HEK293 (cell line): ENCODE data around the gene MTX1.

ENCODE experiments used
- CTCF ChIA-PET: fragments of 350-600 bp; formaldehyde crosslinking; extraction: SDS; loops from one replicate; lab custom pipeline; 2021; ENCODE audit warnings: antibody characterized with exemption; lab: Yijun Ruan, JAX
- POLR2A ChIA-PET: fragments of 300-600 bp; formaldehyde crosslinking; extraction: SDS; loops from one replicate; lab custom pipeline; 2020; ENCODE audit warnings: antibody characterized with exemption, inconsistent platforms; lab: Yijun Ruan, JAX
- H3K27ac ChIP-seq: fragments of 200-500 bp; sonication (Bioruptor generic); 2 replicates; pipeline ENCODE4 v1.5.1; 2014; ENCODE audit warnings: low read depth, low read length, control low read depth, inconsistent platforms; ENCODE audit errors: extremely low read depth
- H3K36me3 ChIP-seq, 2 experiments: fragments of 200-500 bp in 1 of 2; sonication (Bioruptor generic) in 1 of 2; 1 replicate in 1 of 2; 2 replicates in 1 of 2; pipeline ENCODE4 v1.5.1; 2014 to 2017; ENCODE audit warnings: inconsistent platforms in 2 of 2, low read length in 2 of 2; ENCODE audit not compliant: control insufficient read depth in 2 of 2, insufficient read depth in 1 of 2
- H3K4me1 ChIP-seq: fragments of 200-500 bp; sonication (Bioruptor generic); 2 replicates; pipeline ENCODE4 v1.5.1; 2014; ENCODE audit warnings: mild to moderate bottlenecking, low read length, inconsistent platforms; ENCODE audit not compliant: control insufficient read depth, insufficient read depth
- H3K4me3 ChIP-seq: 2 replicates; pipeline ENCODE4 v1.5.1; 2011; ENCODE audit warnings: low read depth, mild to moderate bottlenecking, control low read depth, low read length, moderate library complexity
- H3K9me3 ChIP-seq: fragments of 200-500 bp; sonication (Bioruptor generic); 2 replicates; pipeline ENCODE4 v1.5.1; 2014; ENCODE audit warnings: low read depth, low read length, inconsistent platforms; ENCODE audit not compliant: control insufficient read depth, insufficient read depth
- GLIS2 ChIP-seq: fragments of 450-650 bp; formaldehyde crosslinking; IDR thresholded peaks from 2 replicates; pipeline ENCODE4 v1.5.1; 2016; ENCODE audit warnings: missing biosample characterization, missing genetic modification characterization
- IKZF3 ChIP-seq: fragments of 450-650 bp; IDR thresholded peaks from 2 replicates; pipeline ENCODE4 v1.5.0; 2018; ENCODE audit warnings: missing biosample characterization, mild to moderate bottlenecking, missing genetic modification characterization, moderate library complexity
- KLF10 ChIP-seq: fragments of 450-650 bp; IDR thresholded peaks from 2 replicates; pipeline ENCODE4 v1.5.1; 2018; ENCODE audit warnings: missing biosample characterization, mild to moderate bottlenecking, missing genetic modification characterization
- WT1 ChIP-seq: fragments of 450-650 bp; formaldehyde crosslinking; IDR thresholded peaks from 2 replicates; pipeline ENCODE4 v1.5.1; 2016; ENCODE audit warnings: missing biosample characterization, missing genetic modification characterization
- ZFP3 ChIP-seq: fragments of 450-650 bp; formaldehyde crosslinking; IDR thresholded peaks from 2 replicates; pipeline ENCODE4 v1.5.1; 2016; ENCODE audit warnings: low read depth, missing biosample characterization, missing genetic modification characterization
- ZIC2 ChIP-seq: fragments of 450-650 bp; formaldehyde crosslinking; IDR thresholded peaks from 2 replicates; pipeline ENCODE4 v1.5.1; 2016; ENCODE audit warnings: missing biosample characterization, missing genetic modification characterization
- ZNF174 ChIP-seq: fragments of 450-650 bp; formaldehyde crosslinking; IDR thresholded peaks from 2 replicates; pipeline ENCODE4 v1.5.0; 2017; ENCODE audit warnings: missing biosample characterization, mild to moderate bottlenecking, missing genetic modification characterization
- ZNF488 ChIP-seq: fragments of 450-650 bp; formaldehyde crosslinking; IDR thresholded peaks from 2 replicates; pipeline ENCODE4 v1.5.1; 2016; ENCODE audit warnings: missing biosample characterization, missing genetic modification characterization
- ZNF610 ChIP-seq: fragments of 450-650 bp; formaldehyde crosslinking; IDR thresholded peaks from 2 replicates; pipeline ENCODE4 v1.5.1; 2016; ENCODE audit warnings: missing biosample characterization, missing genetic modification characterization, borderline replicate concordance
- ZNF701 ChIP-seq: fragments of 450-650 bp; formaldehyde crosslinking; IDR thresholded peaks from 2 replicates; pipeline ENCODE4 v1.5.1; 2016; ENCODE audit warnings: missing biosample characterization, missing genetic modification characterization
- TF ChIP-seq, protein P1 (sequence below): fragments of 450-650 bp; formaldehyde crosslinking; IDR thresholded peaks from 2 replicates; pipeline ENCODE4 v1.5.1; 2016; ENCODE audit warnings: missing biosample characterization, missing genetic modification characterization
- TF ChIP-seq, protein P2 (sequence below): fragments of 450-650 bp; formaldehyde crosslinking; conservative IDR thresholded peaks from 2 replicates; pipeline ENCODE4 v1.5.1; 2016; ENCODE audit warnings: low read depth, missing biosample characterization, missing genetic modification characterization
- TF ChIP-seq, protein P3 (sequence below): IDR thresholded peaks from 2 replicates; pipeline ENCODE4 v1.6.1; 2011; ENCODE audit warnings: mild to moderate bottlenecking, low read depth, low read length, borderline replicate concordance
- TF ChIP-seq, protein P4 (sequence below): fragments of 450-650 bp; formaldehyde crosslinking; IDR thresholded peaks from 2 replicates; pipeline ENCODE4 v1.5.1; 2016; ENCODE audit warnings: missing biosample characterization, missing genetic modification characterization

Gene MTX1

DNA sequence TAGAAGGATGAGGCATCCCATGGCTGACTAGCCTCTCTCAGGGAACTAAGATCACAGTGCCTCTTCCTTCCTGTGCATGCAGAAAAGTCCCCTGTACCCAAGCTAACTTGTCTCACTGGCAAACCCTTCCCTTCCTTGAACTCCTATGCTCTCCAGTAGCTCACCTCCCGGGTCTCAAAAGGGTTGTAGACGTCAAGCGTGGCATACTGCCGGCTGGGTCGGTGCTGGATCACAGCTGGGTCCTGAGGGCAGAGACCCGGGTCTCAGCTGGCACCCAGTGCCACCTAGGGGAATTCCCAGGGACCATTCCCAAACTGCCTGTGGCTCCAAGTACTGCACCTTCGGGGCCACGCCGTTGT, 53.0 kb downstream of the MTX1 start:
- Histone ChIP-seq H3K27ac (peak overlapping the region; percentile 61; the same call in 1 of the 2 replicates), H3K36me3 (peaks cover 8 to 74% of the 10 kb centered on the region in 2 experiments)

More for the DNA sequence above, 53.0 kb downstream of the MTX1 start:
- no peaks in the 10 kb centered on the region for H3K4me1 ChIP-seq
- no peaks in the 10 kb centered on the region for H3K9me3 ChIP-seq
- CTCF ChIA-PET: interaction anchor here (1.0 to 6.2 kb wide), 3 partner anchors 11 to 83 kb away, joined by 5 to 91 read pairs (median 7); no protein-coding TSS in a partner anchor
- TF ChIP-seq IKZF3 (tag by site-specific recombination) (0 out of 2 replicates have a peak, but pooled peaks have one; percentile 5), ZNF701 (tag by site-specific recombination) (no peak), ZNF610 (tag by site-specific recombination) (no peak), GLIS2 (tag by site-specific recombination) (no peak), ZFP3 (tag by site-specific recombination) (no peak), ZNF174 (tag by site-specific recombination) (no peak), ZIC2 (tag by site-specific recombination) (peak; percentile 66), WT1 (tag by site-specific recombination) (no peak), KLF10 (tag by site-specific recombination) (no peak), ZNF488 (no peak)
- TF ChIP-seq, protein P1, sequence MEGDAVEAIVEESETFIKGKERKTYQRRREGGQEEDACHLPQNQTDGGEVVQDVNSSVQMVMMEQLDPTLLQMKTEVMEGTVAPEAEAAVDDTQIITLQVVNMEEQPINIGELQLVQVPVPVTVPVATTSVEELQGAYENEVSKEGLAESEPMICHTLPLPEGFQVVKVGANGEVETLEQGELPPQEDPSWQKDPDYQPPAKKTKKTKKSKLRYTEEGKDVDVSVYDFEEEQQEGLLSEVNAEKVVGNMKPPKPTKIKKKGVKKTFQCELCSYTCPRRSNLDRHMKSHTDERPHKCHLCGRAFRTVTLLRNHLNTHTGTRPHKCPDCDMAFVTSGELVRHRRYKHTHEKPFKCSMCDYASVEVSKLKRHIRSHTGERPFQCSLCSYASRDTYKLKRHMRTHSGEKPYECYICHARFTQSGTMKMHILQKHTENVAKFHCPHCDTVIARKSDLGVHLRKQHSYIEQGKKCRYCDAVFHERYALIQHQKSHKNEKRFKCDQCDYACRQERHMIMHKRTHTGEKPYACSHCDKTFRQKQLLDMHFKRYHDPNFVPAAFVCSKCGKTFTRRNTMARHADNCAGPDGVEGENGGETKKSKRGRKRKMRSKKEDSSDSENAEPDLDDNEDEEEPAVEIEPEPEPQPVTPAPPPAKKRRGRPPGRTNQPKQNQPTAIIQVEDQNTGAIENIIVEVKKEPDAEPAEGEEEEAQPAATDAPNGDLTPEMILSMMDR (tag by site-specific recombination): peak; percentile 83
- TF ChIP-seq, protein P2, sequence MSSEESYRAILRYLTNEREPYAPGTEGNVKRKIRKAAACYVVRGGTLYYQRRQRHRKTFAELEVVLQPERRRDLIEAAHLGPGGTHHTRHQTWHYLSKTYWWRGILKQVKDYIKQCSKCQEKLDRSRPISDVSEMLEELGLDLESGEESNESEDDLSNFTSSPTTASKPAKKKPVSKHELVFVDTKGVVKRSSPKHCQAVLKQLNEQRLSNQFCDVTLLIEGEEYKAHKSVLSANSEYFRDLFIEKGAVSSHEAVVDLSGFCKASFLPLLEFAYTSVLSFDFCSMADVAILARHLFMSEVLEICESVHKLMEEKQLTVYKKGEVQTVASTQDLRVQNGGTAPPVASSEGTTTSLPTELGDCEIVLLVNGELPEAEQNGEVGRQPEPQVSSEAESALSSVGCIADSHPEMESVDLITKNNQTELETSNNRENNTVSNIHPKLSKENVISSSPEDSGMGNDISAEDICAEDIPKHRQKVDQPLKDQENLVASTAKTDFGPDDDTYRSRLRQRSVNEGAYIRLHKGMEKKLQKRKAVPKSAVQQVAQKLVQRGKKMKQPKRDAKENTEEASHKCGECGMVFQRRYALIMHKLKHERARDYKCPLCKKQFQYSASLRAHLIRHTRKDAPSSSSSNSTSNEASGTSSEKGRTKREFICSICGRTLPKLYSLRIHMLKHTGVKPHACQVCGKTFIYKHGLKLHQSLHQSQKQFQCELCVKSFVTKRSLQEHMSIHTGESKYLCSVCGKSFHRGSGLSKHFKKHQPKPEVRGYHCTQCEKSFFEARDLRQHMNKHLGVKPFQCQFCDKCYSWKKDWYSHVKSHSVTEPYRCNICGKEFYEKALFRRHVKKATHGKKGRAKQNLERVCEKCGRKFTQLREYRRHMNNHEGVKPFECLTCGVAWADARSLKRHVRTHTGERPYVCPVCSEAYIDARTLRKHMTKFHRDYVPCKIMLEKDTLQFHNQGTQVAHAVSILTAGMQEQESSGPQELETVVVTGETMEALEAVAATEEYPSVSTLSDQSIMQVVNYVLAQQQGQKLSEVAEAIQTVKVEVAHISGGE (tag by site-specific recombination): peak; percentile 79; the same call in 1 of the 2 replicates
- TF ChIP-seq, protein P3, sequence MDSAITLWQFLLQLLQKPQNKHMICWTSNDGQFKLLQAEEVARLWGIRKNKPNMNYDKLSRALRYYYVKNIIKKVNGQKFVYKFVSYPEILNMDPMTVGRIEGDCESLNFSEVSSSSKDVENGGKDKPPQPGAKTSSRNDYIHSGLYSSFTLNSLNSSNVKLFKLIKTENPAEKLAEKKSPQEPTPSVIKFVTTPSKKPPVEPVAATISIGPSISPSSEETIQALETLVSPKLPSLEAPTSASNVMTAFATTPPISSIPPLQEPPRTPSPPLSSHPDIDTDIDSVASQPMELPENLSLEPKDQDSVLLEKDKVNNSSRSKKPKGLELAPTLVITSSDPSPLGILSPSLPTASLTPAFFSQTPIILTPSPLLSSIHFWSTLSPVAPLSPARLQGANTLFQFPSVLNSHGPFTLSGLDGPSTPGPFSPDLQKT: no peak
- TF ChIP-seq, protein P4, sequence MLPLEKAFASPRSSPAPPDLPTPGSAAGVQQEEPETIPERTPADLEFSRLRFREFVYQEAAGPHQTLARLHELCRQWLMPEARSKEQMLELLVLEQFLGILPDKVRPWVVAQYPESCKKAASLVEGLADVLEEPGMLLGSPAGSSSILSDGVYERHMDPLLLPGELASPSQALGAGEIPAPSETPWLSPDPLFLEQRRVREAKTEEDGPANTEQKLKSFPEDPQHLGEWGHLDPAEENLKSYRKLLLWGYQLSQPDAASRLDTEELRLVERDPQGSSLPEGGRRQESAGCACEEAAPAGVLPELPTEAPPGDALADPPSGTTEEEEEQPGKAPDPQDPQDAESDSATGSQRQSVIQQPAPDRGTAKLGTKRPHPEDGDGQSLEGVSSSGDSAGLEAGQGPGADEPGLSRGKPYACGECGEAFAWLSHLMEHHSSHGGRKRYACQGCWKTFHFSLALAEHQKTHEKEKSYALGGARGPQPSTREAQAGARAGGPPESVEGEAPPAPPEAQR (tag by site-specific recombination): no peak
- TF ChIP-seq, all 188 proteins: peak for 4
- POLR2A ChIA-PET: interaction anchor here (1.0 to 4.2 kb wide), 11 partner anchors 11 to 68 kb away, joined by 3 to 54 read pairs (median 6); partner anchors contain the start of gene CLK2
- peak overlapping the region; percentile 91 for H3K4me3 ChIP-seq
